Right forelimb (tissue), 1 donor: ENCODE data around the gene KCNQ1.

Experiments used
- DNase-seq: peaks from one replicate; pipeline ENCODE4 v3.0.0-alpha.2; 2018

KCNQ1 gene

DNA sequence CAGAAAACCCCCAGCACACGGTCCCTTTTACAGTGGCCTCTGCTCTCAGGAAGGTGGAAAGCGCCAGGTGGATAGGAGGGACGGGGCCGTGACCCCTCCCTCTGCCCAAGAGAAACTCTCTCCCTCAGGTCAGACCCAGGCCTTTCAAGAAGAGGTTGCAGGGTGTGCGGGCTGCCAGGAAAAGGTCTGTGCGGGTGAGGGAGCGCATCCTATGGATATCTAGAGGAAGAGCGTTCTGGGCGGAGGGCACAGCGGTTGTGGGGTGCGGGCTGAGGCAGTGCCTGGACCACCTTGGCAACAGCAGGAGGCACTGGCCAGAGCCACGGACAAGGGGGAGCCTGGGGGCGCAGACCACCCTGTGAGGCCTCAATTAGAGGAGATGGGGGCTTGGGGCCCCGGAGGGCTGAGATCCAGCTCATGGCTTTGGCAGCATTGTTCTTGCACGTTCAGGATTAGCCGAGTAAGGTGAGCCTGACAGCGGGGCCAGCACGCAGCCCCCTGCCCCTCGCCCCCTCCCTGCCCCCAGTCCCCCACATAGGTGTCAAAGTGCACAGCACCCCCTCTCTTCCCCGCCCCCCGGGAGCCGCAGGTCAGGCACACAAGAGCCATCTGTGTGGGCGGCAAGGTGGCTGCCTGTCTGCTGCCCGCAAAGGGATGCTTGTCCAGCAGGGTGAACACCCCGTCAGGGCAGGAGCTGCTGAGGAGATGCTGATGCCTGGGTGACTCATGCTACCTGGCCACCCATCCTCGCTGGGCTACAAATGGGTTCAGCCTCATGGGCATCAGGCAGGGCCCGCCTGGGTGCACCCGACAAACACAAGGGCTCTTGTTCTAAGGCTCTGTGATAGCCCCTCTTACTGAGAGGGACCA, 347.8 kb downstream of the KCNQ1 start:
- DNase-seq, result peak; percentile 44

DNA sequence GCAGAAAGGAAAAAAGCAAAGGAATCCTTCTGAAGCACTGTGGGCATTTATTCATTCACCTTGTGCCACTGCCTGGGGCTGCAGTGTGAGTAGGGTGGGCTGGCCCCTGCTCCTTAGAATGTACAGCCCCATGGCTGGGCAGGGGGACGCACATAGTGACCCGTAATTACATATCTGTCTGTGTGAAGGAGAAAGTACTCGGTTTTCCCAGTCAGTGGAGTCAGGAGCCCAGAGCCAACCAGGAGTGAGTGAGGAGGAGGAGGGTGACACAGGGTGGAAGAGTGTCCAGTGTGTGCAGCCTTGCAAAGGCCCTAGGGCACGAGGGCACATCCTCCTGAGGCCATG, 348.9 kb downstream of the KCNQ1 start:
- DNase-seq, result peak; percentile 23

DNA sequence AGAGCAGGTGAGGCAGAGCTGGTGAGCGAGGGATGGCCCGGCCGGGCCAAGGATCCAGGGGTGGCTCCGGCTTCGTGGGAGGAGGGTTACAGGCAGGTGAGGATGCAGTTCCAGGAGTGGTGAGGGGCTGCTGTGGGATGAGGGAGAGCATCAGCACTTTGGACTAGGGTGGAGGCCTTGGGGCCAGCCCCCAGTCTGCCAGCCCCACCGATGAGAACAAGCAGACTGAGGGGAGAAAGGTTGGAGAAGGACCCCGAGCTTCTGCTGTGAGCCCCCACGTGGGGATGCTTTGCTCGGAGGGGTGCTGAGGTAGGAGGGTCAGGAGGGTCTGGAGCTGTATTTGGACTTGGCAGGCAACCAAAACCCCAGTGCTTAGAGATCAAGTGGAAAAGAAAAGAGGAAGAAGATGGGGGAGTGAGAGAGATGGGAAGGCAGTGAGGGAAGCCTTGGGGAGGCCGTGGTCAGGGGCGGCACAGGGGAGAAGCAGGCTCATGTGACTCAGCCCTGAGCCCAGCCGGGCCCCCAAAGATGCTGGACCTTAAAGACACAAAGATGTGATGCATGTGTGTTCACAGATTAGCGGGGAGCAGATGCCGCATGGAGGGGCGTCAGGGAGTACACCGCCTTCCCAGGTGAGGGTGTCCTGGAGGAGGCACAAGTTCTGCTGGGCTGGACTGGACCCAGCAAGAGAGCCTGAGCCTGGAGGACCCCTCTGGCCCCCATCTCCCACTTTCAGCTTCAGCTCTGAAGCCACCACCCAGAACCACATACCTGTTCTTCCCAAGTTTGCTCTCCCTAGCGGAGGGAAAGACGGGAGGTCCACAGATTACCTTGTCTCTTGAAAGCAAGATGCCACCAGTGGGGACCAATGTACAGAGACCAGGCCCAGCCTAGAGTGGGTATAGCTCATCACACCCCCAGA, 349.5 kb downstream of the KCNQ1 start:
- peak; percentile 35 for DNase-seq

DNA sequence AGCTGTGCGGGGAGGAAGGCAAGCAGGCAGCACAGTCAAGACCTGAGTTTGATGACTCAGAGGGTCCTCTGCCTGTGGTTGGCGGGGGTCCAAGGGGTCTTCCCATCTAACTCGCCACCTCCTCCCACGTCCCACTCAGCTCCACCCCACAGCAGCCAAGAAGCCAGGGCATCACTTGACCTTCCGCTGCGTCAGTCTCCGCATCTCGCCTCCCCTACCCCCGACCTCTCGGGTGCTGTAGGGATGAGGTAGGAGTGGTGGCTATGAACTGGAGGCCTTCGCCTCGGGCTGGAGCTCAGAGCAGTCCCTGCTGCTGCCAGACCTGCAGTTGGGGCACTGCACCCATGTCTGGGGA, 350.1 kb downstream of the KCNQ1 start:
- DNase-seq, result peak; percentile 39

DNA sequence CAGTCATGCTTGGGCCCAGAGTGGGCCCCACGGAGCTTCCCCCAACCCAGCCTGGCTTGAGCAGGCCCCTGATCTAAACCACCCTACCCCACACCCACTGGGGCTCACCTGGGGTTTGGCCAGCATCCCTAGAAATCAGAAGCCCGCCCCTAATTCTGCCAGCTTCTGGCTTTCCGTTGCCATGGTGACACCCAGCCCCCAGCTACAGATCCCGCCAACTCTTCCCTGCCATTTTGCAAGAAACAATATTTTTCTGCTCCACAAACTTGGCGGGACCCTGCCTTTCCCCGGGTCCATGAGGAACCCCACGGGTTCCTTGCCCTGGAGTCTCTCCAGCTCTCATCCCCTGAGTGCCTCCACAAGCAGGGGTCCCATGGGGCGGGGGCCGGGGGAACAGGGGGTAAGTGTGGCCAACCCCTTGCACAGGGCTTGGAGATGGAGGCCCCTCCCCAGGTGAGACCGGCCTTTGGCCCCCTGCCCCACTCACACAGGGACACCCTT, 350.7 kb downstream of the KCNQ1 start:
- peak; percentile 36 for DNase-seq

DNA sequence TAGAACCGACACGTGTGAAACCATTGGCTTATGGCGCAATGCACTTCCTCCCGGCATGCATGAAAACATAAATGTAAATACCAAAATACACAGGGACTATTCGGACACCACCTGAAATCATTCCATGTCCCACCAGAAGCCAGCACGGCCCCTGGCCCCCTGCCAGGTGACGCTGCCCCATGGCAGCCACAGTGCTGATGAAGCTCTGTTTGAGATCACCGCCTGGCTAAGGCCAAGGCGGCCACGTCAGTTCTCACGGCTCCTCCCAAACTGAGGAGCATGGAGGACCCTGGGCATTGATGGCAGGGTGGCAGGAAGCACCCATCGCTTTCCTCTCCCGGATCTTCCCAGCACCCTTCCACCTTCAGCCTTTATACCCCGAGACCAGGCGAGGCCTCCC, 351.3 kb downstream of the KCNQ1 start:
- peak; percentile 41 for DNase-seq

DNA sequence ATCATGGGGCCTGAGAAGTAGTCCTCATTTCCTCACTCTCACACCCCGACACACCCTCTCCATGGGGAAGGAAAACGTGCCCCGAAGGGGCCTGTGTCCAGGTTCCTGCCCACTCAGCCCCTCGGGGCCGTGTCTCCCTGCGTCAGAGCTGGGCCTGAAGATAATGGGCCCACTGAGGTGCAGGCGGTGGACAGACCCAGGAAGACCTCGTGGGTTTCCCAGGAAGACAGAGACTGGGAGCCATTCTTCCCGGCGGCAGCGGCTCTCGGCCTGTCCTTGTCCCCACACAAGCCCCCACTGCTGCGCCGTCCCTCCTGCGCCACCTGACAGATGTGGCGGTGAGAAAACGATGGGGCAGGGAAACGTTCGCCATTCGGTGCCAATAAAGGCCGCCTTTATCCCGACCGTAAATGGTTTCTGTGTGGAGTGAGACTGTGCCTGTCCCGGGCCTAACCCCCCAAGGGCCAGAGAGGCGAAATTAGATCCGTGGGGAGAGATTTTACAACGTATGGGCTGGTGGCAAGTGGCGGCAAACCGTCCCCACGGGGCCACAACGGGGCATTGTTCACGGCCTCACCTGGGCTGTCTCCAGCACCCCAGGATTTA, 351.8 kb downstream of the KCNQ1 start:
- DNase-seq, result peak; percentile 34

DNA sequence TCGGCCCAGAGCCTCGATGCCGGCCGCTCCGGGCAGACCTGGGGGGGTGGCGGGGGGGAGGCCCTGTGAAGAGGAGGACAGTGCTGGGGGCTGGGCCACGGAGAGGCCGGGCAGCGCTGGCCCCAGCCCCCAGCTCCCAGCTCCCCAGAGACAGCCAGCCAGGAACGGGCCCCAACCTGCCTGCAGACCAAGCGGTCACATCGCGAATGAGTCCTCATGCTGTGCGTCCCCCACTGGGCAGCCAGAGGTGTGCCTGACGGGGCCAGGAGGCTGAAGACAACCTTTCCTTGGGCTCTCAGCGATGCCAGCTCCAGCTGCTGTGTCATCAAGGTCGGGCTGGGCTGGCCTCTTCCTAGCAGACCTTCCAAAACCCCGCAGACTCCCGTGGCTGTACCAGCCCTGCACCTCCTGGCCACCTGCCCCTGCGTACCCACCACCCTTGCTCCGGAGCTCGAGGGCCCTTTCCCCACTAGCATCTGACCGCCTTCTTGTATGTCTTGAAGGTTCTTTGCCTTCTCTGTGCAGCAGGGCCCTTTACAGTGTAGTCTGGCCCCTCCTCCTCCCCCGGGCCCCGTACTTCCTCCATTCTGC, 352.4 kb downstream of the KCNQ1 start:
- DNase-seq, result peak; percentile 30

DNA sequence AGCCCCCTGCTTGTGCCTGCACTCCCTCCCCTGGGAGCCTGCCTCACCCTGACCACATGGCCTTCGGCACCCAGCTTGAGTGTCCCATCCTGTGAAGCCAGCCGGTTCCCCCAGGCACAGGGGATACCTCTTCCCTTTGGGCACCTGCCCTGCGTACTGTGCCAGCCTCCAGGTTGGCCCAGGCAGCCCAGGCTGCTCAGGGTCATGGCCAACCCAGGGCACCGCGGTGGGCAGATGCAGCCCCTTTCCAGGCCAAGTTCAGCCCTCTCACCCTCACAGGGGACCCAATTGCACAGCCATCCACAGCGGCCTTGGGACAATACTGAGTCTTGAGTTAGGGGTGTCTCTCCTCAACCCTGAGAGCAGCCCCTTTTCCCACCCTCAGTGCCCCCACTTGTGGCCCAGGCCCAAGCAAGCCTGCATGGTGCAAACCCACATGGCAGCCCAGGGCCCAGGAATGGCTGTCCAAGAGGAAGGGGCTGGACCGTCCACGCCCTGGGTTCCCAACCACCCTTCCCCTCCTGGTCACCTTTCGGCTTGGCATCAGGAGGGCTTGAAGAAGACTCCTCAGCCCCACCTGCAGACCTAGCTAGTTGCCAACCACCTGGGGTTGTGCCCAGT, 353.0 kb downstream of the KCNQ1 start:
- peak; percentile 36 for DNase-seq

DNA sequence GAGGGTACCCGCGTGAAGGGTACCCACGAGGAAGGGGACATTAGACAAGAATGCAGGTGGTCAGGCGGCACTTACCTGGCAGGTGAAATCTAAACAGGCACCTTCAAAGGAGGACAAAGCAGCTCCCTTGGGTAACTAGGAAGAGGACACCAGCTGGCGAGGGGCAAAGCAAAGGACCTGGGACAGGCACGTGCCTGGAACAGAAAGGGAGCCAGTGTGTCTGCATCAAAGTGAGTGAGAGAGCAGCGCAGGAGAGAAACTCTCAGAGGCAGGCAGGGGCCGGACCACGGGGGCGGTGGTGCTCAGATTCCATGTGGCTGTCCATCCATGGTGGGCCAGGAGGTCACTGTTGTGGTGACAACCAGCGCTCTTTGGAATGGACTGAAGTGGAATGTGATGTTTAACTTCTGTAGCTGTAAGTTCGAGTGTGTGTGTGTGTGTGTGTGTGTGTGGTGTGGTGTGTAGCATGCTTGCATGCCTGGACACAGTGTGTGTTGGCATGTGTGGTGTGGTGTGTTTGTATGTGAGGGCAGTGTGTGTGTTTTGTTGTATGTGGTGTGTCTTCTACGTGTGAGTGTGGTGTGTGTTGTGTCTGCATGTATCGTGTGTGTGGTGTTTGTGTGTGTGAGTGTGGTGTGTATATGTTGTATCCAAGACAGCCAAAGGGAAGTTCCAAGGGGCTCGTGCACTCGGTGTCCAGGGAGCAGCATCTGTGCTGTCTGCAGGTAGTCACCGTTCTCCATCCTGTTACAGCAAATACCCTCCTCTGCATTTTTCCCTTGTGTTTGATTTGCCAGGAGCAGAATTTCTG, 354.3 kb downstream of the KCNQ1 start:
- DNase-seq, result peak; percentile 28

DNA sequence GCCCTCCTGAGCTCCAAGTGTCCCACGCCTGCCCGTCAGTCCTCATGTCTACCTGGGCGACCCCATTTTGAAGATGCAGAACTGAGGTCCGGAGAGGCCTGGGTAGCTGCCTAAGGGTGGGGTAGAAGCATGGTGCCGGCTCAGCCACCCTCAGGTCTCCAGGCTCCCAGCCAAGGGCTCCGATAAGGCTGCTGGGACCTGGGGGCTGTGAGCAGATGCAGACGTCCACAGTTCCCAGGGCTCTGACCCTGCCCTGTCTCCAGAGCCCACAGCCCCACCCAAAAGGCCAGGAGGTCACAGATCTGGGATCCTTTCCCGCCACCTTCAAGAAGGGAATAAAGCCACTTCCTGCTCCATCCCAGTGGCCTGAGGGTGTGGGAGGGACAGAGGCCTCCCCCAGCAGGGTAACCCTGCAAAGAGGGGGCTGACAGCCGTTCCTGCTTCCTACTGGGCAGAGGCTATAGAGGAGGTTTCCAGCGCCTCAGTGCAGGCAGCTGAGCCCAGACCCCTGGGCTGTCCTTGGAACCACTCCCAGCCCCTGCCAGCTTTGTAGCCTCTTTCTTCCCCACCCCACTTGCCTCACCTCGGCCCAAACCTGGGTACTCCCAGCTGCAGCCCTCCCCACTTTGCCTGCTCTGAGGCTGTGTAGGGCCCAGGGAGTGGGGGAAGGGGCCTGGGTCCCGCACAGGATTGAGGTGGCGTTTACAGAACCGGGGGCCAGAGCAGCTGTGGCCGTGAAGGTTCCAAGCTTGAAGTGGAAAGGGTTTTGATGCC, 355.3 kb downstream of the KCNQ1 start:
- peak; percentile 46 for DNase-seq

DNA sequence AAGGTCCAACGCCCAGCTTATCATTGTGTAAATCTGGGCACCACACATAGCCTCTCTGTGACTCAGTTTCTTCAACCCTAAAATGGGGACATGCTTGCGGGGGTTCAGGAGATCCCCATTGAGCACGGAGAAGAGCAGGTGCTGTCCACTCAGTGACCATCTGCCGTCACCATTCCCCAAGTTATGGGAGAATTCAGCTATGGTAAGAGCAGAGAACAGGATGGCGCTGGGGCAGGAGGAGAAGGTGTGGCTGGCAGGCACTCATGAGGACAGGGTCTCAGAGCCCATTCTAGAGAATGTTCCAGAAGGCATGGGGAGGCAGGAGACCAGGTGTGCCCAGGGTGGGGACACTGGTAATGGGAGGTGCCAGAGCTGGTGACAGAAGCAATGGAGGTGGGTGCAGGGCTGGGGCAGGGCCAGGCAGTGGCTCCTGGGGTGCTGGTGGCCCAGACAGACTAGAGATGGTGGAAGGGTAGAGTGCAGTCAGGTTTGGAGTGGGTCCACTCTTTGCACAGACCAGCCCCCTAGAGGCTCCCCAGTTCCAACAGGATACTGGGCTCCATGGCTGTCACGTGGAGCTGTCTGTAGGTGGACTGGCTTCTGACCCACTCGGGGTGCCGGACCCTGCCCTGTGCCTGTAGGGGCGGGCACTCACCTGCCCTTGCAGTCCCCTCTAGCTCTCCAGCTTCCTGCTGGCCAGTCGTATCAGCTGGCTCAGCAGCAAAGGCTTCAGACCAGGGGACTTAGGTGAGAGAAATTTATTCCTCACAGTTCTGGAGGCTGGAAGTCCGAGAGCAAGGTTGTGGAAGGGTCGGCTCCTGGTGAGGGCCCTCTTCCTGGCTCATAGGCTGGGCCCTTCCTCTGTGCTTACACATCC, 356.1 kb downstream of the KCNQ1 start:
- DNase-seq, result peak; percentile 36

DNA sequence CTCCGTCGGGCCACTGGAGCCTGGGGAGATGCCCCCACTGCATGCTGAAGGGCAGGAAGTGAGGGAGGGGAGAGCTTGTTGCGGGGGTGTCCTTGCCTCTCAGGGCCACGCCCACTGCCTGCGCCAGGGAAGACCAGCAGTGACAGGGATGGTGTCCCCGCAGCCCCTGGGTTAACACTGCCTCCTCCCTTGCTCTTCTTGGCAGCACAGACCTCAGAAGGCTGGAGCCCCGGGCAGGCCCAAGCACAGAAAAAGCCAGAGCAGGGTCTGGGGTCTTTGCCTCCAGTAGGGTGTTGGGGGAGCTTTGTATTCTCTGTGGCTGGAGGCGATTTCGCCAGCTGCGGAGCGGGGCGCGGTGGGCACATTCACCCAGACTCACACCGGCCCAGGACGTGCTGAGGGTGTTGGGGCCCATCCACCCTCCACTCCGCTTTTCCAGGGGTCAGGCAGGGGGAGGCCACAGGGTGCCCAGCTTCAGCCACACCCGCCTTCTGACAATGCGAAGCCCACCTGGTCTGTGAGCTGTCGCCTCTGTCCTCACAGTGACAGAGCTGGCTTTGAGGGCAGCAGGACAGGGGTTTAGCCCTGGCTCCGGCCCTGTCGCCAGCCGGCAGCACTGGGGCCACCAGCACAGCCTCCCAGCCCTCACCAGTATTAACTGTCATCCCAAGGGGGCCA, 357.0 kb downstream of the KCNQ1 start:
- peak; percentile 18 for DNase-seq

DNA sequence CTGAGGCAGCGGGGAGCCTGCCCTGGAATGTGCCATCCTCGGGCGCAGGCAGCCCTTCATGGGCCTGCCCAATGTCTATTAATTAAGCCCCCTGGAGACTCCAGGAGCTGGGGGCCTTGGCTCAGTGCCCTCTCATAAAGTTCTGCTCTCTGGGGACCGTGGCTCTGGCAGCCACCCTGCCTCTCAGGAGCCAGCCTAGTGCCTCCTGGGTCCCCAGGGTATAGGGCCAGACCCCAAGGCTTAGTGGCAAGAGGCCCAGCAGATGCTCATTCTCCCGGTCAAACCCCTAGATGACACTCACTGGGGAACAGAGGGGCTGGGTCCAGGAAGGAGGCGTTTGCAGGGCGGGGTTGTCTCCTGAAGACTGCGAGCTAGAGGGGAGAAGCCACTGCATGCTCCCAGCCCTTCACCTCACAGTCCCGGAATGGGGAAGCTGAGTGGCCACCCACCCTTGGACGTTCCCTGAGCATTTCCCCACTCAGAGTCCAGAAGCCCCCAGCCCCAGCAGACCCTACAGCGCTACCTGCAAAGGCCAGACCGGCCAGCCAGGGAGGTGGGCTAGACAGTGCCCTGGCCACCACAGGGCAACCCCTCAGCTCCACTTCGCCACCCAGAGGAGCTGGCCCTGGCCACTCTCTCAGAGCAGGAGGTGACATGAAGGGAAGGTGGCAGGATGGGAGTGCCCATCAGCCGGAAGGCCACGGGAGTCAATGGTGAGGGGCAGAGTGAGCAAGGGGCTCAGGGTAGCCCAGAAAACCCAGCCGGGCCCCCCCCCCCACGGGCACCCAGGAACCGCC, 357.8 kb downstream of the KCNQ1 start:
- DNase-seq, result peak; percentile 41

DNA sequence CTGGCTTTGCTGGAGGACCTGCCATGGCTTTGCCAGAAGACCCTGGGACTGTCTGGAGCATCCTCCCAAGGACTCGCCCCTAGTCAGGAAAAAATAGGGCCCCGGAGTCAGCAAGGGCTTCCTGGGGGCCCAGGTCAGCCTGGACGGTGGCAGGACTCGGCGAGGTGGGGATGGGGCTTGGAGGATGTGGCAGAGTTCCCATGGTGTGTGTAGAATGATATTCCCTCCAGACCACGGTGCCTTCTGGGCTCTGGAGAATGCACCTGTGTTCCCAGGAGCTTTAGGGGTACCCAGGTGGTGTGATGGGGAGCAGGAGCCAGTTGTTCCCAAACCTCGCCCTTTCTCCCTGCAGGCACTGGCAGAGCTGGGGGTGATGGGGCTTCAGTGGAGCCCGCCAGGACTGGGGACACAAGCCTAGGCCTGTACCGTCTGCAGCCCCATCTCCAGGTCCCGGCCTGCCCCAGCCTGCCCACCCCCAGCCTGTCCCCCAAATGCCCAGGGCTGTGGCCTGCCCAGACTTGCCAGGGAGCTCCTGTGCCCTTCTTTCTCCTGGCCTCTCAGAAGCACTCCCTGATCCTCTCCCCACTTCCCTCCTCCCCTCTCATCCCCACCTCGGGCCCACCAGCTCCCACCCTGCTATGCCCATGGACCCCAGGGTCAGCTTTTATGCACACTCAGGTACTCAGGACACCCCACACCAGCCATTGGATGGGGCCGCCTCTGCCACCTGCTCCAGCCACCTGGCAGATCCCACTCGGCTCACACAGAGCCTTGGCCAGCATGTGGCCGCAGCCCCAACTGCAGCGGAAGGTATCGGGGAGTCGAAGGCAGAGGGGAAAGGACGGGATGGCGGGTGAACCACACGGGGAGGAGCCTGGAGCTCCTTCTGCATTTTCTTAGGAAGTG, 358.6 kb downstream of the KCNQ1 start:
- DNase-seq, result peak; percentile 21

DNA sequence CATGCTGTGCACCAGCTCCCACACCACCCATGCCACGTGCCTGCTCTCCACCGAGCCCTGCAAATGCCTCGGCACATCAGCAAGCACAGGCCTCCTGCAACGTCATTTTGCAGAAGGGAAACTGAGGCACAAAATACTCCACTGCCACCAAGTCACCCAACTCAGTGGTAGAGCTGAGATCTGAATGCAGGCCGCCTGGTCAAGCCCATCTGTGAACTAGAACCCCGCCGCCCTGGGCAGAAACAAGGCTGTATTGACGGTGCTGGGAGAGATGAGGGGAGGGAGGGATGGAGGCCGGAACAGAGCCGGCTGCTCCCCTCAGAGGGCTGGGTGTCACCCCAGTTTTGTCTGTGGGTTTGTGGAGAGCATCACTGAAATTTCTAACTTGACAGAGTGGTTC, 359.4 kb downstream of the KCNQ1 start:
- DNase-seq, result peak; percentile 33
